Hematopoietic multipotent progenitor cell treated with erythropoietin and hydrocortisone succinate and interleukin-3 and kit ligand, for 4 days (in vitro differentiated cells): ENCODE data around the gene FAM50A.

ENCODE experiments used
- DNase-seq: peaks from one replicate; pipeline ENCODE4 v3.0.0-alpha.2; 2015

Gene FAM50A

GRCh38 chrX:154417157-154417556 lies 26.8 kb upstream of the FAM50A start:
- no peak for DNase-seq

- no peak for DNase-seq
Measured at GRCh38 chrX:154419189-154419588, 24.8 kb upstream of the FAM50A start.

- DNase-seq: no peak
Measured at GRCh38 chrX:154419688-154420401, 24.1 kb upstream of the FAM50A start.

- no peak for DNase-seq
Measured at GRCh38 chrX:154420402-154420756, 23.6 kb upstream of the FAM50A start.

GRCh38 chrX:154426916-154427770 lies 16.8 kb upstream of the FAM50A start:
- no peak for DNase-seq

GRCh38 chrX:154428176-154429171 lies 15.5 kb upstream of the FAM50A start, which contains the start of gene ATP6AP1:
Gene ATP6AP1 (plus strand): TSS chrX:154428677. CDS start chrX:154428693, 16 bp downstream.
- peak; percentile 96 for DNase-seq

- DNase-seq: no peak
Measured at GRCh38 chrX:154429711-154430110, 14.2 kb upstream of the FAM50A start.

GRCh38 chrX:154430479-154430878 lies 13.5 kb upstream of the FAM50A start:
- peak; percentile 51 for DNase-seq

- peak; percentile 61 for DNase-seq
Measured at GRCh38 chrX:154430916-154431315, 13.0 kb upstream of the FAM50A start.

- peak; percentile 65 for DNase-seq
Measured at GRCh38 chrX:154431341-154431740, 12.6 kb upstream of the FAM50A start.

GRCh38 chrX:154432210-154432609 lies 11.7 kb upstream of the FAM50A start:
- no peak for DNase-seq

GRCh38 chrX:154433605-154434004 lies 10.3 kb upstream of the FAM50A start:
- no peak for DNase-seq

- no peak for DNase-seq
Measured at GRCh38 chrX:154434394-154435168, 9.4 kb upstream of the FAM50A start.

GRCh38 chrX:154435171-154435733 lies 8.7 kb upstream of the FAM50A start:
- no peak for DNase-seq

- peak; percentile 52 for DNase-seq
Measured at GRCh38 chrX:154436374-154436982, 7.5 kb upstream of the FAM50A start.

- peak; percentile 61 for DNase-seq
Measured at GRCh38 chrX:154436983-154437752, 6.8 kb upstream of the FAM50A start, which contains the start of gene GDI1. Gene GDI1 (plus strand): TSS chrX:154437154. CDS start chrX:154437255, 101 bp downstream.

- DNase-seq: no peak
Measured at GRCh38 chrX:154437971-154438893, 5.7 kb upstream of the FAM50A start.

- DNase-seq: no peak
Measured at GRCh38 chrX:154439841-154440240, 4.1 kb upstream of the FAM50A start.
